Hematopoietic multipotent progenitor cell (in vitro differentiated cells): Measurements from ENCODE around the gene SBK1. TPM values are rescaled to one million over a fixed set of nuclear protein-coding genes. Genes with fewer than 3 reads are reported as not detected.
A peak's percentile ranks its signal among the peaks of the same experiment; 100 is the strongest.
"Not testable (repeated sequence)": the region's sequence is repeated elsewhere in the genome, so short reads cannot be mapped to it uniquely, and the experiment has no call there.

Experiments used
- DNase-seq, 3 donors: peaks; one replicate each; pipeline ENCODE4 v3.0.0-alpha.2; 2011 to 2015; ENCODE audit warnings: low read depth in 2 of 3, low spot score in 2 of 3
- total RNA-seq: library from RNA; depleted of rRNA; stranded (reverse); fragments of >200 nt; gene quantifications from one replicate; pipeline ENCODE4 v1.2.3, GENCODE V29; 2012

The SBK1 gene
- 1.1 TPM for total RNA-seq

GRCh38 chr16:28291651-28292626 is at the start of gene SBK1:
Gene SBK1 (plus strand): TSS chr16:28292525. CDS start chr16:28317392, 24,867 bp downstream.
- DNase-seq: peak; percentile 76 to 81 (median 80)

DNA sequence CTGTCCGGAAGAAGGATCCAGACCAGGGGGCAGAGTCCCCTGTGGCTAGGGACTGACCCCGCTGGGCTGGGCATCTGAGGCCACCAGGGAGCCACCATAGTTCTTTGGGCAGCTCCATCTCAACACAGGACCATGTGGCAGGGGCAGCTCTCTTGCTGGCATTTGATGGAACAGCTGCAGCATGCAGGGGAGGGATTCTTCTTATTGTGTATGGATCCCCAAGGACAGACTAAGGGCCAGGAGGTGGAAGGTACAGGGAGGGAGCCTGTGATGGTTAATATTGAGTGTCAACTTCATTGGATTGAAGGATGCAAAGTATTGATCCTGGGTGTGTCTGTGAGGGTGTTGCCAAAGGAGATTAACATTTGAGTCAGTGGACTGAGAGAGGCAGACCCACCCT is 42.8 kb upstream of the SBK1 start:
- DNase-seq: not testable (repeated sequence)

GRCh38 chr16:28250999-28251398 is 41.3 kb upstream of the SBK1 start:
- DNase-seq: no peak

GRCh38 chr16:28254158-28254557 is 38.2 kb upstream of the SBK1 start:
- no peak for DNase-seq

- DNase-seq: no peak
Observed at GRCh38 chr16:28255838-28256237, 36.5 kb upstream of the SBK1 start.

DNA sequence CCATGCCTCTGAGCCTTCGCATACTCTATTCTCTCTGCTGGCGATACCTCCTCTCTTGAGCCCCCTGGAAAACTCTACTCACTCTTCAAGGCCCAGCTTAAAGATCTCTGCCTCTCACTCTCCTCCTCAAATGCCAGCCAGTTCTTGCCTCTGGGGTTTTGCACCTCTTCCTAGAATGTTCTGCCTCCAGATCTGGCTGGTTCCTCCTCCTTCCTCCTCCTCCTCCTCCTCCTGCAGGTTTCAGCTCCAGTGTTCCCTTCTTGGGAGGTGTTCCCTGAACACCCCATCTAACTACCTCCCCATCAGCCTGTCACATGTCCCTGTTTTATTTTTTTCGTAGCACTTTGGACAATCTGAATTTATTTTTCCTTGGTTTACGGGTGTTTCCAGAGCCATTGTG is 35.1 kb upstream of the SBK1 start:
- no peak for DNase-seq

GRCh38 chr16:28258567-28258966 is 33.8 kb upstream of the SBK1 start:
- DNase-seq: no peak

- no peak for DNase-seq
Observed at GRCh38 chr16:28259091-28259780, 33.1 kb upstream of the SBK1 start.

DNA sequence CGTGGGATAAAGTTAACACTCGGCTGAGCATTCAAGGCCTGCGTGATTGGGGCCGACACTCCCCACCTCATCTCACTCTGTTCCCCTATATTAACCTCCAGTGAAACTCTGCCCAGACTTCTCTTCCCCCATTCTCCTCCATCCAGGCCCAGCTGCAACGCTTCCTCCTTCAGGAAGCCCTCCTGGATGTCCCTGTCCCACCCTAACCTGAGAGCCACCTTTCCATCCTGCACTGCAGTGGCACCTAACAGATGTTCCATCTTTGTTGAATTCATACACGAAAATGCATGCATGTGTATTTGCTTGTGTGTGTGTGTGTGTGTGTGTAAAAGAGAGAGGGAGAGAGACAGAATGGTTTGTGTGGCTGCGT is 32.6 kb upstream of the SBK1 start:
- DNase-seq: no peak

DNA sequence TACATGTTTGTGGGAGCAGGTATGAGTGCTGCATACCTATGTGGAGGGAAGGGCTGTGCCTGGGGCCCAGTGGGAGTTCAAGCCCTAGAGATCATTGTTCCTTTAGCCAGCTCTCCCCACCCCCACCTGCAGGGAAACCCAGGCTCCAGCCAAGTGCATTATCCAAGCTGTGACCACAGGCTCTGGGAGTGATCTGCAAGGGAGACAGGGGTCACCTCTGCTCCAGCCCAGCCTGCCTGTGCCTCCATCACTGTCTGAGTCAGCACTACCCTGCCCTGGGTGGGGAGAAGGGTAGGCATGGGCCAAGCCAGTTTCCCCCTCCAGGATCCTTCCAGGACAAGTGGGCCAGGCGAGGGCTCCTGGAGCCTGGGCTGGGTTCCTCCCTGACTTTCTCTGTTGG is 32.1 kb upstream of the SBK1 start:
- no peak for DNase-seq

GRCh38 chr16:28261942-28262341 is 30.4 kb upstream of the SBK1 start:
- DNase-seq: no peak

GRCh38 chr16:28263305-28263704 is 29.0 kb upstream of the SBK1 start:
- DNase-seq: no peak

- no peak for DNase-seq
Observed at GRCh38 chr16:28264656-28265055, 27.7 kb upstream of the SBK1 start.

DNA sequence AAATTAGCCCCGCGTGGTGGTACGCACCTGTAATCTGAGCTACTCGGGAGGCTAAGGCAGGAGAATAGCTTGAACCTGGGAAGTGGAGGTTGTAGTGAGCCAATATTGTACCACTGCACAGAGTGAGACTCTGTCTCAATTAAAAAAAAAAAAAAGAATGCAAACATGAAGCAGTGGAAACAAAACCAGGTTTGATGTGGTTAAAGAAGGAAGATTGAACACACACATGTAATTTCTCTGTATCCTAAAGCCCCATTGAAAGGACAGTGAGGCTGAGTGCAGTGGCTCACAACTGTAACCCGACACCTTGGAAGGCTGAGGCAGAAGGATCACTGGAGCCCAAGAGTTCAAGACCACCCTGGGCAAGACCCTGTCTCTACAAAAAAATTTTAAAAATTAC is 26.5 kb upstream of the SBK1 start:
- DNase-seq: no peak

DNA sequence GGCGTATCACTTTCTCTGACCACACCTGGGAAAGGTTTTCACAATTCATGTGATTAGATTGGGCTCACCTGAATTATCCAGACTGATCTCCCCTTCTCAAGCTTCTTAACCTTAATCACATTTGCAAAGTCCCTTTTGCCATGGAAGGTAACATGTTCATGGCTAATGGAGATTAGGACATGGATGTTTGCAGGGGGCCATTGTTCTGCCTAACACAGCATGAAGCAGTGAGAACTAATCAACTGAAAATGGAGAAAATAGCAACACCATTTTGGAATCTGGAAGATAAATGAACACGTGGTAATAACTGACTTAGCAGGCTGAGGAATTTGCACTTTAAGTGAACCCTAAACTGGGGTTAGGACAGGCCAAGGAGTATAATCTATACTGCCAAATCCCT is 25.0 kb upstream of the SBK1 start:
- DNase-seq: no peak

DNA sequence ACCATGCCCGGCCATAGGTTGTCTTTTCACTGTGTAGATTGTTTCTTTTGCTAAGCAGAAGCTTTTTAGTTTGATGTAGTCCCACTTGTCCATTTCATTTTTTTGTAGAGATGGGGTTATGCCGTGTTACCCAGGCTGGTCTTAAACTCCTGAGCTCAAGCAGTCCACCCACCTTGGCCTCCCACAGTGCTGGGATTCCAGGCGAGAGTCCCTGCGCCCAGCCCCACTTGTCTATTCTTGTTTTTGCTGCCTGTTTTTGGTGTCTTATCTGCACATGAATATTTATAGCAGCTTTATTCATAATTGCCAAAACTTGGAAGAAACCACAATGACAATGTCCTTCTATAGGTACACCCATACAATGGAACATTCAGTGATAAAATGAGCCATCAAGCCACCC is 18.8 kb upstream of the SBK1 start:
- DNase-seq: no peak

GRCh38 chr16:28274676-28275075 is 17.6 kb upstream of the SBK1 start:
- no peak for DNase-seq

DNA sequence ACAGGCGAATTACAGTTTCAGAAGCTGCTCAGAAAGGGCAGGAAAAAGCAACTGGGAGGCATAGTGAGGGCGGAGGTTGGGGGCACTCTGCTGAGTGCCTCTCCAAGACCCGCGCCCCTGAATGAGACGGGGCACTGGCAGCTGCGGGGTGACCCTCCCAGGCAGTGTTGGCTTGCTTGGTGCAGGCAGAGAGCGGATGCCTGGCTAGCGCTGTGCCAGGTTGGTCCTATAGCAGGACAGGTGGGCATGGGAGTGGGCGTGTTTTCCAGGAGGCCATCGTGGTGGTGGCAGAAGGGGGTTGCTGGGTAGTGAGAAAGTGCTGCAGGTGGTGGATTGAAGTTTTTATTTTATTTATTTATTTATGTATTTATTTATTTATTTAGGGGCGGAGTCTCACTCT is 16.0 kb upstream of the SBK1 start:
- DNase-seq: no peak

DNA sequence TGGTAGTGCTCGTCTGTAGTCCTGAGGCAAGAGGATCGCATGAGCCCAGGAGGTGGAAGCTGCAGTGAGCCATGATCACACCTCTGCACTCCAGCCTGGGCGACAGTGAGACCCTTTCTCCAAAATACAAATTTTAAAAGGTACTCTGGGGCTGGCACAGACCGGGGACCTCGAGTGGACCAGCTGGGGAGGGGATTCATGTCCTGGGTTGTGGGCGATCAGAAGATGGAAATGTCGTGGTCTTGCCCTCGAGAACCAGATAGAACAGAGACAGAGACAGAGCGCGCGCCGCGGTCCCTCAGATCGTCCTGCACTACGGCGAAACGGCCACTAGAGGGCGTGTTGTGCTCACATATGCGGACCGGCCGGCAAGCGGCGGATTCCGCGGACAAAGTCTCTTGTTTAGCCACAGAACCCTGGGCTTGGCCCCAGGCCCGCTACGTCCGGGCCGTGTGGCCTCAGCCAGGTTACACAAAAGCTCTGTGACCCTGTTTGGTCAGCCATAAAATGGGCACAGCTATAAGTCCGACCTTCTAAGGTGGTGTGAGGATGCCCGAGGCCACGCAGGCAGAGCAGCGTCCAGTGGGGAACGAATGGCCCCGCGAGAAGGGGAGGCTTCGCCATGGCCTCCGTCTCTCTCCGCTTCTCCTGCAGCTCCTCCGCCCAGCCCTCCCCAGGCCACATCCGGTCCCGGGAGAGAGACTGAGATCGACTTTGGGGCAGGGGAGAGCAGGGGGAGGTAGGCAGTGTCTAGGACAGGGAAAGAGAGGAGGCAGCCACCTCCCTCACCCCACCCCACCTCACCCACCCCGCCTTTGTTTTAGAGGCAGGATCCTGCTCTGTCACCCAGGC is 14.6 kb upstream of the SBK1 start:
- DNase-seq: peak; percentile 64 to 81 (median 76)

DNA sequence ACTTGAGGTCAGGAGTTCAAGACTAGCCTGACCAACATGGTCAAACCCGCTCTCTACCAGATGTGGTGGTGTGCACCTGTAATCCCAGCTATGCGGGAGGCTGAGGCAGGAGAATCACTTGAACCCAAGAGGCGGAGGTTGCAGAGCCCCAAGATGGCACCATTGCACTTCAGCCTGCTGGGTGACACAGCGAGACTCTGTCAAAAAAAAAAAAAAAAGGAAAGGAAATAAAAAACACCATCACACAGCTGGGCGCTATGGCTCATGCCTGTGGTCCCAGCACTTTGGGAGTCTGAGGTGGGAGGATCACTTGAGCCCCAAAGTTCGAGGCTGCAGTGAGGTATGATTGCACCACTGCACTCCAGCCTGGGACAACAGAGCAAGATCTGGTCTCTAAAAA is 13.3 kb upstream of the SBK1 start:
- no peak for DNase-seq
